ENCODE results near the gene NLGN3.

GRCh38 chrX:71214604-71215337 lies 70.1 kb downstream of the NLGN3 start:
- no peak for TF ChIP-seq CTCF (conservative IDR thresholded peaks at IDR 0.05; ENCODE audit: low read length)
- TF ChIP-seq EZH2phosphoT487 (IDR thresholded peaks at IDR 0.05; ENCODE audit: borderline replicate concordance), result no peak
